ENCODE measurements around the gene TRIP13.

The TRIP13 gene

DNA sequence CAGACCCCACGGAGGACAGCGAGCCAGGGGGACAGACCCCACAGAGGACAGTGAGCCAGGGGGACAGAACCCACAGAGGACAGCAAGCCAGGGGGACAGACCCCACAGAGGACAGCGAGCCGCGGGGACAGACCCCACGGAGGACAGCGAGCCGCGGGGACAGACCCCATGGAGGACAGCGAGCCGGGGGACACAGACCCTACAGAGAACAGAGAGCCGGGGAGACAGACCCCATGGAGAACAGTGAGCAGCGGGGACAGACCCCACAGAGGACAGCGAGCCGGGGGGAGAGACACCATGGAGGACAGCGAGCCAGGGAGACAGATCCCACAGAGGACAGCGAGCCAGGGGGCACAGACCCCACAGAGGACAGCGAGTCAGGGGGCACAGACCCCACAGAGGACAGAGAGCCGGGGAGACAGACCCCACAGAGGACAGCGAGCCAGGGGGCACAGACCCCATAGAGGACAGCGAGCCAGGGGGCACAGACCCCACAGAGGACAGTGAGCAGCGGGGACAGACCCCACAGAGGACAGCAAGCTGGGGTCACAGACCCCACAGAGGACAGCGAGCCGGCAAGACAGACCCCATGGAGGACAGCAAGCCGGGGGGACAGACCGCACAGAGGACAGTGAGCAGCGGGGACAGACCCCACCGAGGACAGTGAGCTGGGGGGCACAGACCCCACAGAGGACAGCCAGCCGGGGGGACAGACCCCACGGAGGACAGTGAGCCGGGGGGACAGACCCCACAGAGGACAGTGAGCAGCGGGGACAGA lies 37.5 kb upstream of the TRIP13 start:
- no peak for DNase-seq

DNA sequence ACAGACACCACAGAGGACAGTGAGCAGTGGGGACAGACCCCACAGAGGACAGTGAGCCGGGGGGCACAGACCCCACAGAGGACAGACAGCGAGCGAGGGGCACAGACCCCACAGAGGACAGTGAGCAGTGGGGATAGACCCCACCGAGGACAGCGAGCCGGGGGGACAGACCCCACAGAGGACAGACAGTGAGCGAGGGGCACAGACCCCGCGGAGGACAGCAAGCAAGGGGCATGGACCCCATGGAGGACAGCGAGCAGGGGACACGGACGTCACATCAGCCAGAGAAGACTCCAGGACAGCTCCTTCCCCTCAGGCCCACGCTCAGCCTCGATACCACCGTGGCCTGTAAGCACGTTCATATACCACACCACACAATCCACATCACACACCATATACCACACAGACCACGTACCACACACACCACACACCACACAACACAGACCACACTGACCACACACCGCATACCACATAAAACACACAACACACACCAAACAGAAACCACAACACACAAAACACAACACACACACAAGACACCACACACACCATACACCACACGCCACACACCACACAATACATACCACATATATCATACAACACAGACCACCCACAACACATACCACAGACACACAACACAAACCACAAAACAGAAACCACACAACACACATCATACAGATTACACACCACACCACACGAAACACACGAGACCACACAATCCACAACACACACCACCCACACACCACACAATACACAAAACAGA lies 36.7 kb upstream of the TRIP13 start:
- no peak for DNase-seq

- DNase-seq = no peak
These were observed 35.9 kb upstream of the TRIP13 start for GRCh38 chr5:856531-857425.

GRCh38 chr5:858726-859125 lies 34.0 kb upstream of the TRIP13 start:
- no peak for DNase-seq

DNA sequence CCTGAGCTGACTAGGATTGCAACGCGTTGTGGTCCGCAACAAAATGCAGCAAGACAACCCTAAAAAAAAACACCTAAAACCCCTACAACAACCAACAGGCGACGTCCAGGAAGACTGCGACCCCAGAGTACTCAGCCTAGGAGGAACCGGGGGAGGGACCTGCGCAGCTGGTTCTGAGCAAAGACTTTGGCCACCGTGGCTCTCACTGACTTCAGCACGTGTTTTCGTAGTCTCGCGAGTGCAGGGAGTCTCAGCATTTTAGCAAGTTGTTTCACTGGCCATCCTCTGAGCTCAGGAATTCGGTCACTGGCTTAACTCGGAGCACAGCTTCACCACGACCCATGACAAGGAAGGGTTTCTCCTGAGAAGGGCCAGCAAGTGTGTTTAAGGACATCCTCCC lies 33.3 kb upstream of the TRIP13 start:
- no peak for DNase-seq

DNA sequence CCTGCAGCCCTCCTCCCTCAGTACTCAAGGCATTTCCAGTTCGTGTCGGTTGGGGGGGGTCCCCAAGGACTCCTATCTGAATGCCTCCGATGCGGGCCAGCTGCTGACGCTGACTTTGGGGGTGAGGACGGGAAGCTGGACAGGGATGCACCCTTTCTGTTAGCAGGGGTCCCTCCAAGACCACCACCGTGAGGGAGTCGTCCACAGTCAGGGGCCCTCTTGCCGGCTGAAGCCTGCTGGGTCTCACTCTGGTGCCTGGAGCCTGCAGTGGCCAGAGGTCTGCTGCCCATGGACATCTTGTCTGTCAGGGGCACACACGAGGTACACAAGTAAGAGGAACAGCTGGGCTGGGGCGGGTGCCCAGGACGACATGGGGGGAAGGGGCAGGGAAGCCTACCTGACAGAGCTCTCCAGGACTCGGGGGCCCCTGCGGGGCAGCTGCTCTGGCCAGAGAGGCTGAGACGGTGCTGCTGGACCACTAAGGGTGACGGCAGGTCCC lies 32.8 kb upstream of the TRIP13 start:
- DNase-seq = no peak

GRCh38 chr5:860506-861150 lies 32.1 kb upstream of the TRIP13 start:
- no peak for DNase-seq

DNA sequence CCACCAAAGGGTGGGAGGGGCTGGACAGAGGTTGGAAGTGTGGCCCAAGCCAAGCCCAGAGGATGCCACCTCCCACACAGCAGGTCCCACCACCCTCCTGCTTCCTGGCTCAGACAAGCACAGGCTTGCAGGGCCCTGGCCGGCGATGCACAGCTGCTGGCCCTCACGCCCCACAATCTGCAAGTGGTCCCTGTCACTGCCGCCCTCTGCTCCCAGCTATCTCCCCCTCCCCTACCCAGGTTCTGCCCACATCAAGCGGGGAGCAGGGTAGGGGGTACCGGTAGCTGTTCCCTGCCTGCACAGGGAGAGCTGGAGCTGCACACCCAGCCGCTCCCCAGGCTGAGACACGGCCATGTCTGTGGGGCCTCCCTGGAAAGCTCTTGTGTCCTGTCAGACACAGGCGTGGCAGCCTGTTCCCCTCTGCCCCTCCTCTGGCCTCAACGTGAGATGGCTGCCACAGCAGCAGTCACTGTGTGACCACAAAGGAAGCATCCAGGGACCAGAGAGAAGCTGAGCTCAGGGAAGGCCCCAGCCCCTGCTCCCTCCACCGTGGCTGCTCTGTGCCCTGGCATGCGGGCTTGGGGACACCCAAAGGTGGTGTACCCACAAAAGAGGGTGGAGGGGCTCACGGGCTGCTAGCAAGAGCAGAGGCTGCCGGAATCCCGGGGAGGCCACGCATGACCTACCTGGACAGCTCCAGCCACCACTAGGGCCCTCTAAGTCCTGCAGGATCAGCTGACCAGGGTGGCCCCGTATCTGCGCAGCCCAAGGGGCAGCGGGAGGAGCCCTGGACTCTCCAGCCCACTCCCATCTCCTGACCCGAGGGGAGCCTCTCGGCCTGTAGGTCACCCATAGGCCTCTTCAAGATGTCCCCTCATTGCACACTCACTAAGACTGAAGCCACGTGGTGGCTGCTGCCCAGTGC lies 31.0 kb upstream of the TRIP13 start:
- DNase-seq = peak; percentile 54

GRCh38 chr5:862367-863243 lies 30.1 kb upstream of the TRIP13 start:
- DNase-seq = no peak

DNA sequence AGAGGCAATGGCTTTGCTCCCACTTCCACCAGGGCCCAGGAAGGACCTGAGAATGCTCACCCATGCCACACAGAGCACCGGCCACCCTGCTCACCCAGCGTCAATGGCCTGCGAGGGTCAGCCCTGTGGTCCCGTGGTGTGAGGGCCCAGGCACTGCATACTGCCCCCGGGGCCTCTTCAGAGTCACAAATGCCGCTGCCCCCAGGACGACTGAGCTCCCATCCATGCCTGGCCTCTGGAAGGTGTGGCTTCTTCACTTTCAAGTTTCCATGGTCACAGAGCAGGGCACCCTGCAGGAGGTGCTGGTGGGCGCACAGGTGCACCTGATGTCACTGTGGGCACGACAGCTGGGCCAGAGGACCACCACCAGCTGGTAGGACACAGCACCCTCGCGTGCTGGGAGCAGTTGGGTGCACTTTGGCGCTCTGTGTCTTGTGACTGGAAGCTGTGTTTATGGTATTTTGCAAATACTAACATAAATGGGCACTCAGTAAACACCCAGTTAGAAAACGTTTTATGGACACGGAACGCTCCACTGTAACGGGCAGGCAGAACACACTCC lies 29.4 kb upstream of the TRIP13 start:
- no peak for DNase-seq

GRCh38 chr5:864492-865167 lies 28.1 kb upstream of the TRIP13 start:
- no peak for DNase-seq

DNA sequence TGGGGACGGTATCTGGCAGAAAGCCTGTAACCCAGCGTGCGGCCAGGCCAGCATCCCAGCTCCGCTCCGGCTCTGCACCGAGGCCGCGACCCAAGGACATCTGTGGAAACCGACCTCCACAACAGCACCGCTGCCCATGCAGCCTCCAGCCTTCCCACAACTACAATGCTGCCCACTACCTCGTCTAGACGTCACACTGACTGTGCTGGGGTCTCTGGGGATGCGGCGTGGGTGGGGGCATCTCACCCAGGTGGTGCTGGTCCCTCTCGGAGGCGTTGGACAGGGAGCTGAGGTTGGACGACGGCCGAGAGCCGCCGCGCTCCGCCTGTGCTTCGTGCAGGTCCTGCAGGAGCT lies 27.5 kb upstream of the TRIP13 start:
- no peak for DNase-seq

DNA sequence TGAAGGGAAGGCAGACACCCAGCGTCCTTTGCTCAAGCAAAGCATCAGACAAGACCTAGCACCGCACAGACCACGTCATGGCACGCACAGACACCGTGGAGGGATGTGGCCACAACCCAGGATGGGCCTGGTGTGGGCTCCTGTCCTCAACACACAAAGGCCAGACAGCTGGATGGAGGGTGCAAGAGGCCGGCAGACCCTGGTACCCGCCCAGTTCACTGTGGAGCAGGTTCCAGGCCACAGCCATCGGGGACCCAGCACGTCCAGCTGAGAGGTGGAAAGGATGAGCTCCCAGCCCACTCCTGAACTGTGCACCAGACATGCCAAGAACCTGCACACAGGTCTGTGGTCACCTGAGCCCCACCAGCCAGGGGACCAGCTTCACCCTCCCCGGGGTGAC lies 26.9 kb upstream of the TRIP13 start:
- DNase-seq = no peak

DNA sequence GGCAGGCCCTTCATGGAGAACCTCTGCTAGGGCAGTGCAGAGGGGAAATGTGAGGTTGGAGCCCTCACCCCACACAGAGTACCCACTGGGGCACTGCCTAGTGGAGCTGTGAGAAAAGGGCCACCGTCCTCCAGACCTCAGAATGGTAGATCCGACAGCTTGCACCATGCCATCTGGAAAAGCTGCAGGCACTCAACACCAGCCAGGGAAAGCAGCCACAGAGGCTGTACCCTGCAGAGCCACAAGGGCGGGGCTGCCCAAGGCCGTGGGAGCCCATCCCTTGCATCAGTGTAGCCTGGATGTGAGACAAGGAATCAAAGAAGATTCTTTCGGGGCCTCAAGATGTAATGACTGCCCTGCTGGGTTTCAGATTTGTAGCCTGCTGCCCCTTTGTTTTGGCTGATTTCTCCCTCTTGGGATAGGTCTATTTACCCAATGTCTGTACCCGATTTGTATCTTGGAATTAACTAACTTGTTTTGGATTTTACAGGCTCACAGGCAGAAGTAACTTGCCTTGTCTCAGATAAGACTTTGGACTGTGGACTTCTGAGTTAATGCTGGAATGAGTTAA lies 25.3 kb upstream of the TRIP13 start:
- DNase-seq = no peak

GRCh38 chr5:868428-869135 lies 24.1 kb upstream of the TRIP13 start:
- no peak for DNase-seq

DNA sequence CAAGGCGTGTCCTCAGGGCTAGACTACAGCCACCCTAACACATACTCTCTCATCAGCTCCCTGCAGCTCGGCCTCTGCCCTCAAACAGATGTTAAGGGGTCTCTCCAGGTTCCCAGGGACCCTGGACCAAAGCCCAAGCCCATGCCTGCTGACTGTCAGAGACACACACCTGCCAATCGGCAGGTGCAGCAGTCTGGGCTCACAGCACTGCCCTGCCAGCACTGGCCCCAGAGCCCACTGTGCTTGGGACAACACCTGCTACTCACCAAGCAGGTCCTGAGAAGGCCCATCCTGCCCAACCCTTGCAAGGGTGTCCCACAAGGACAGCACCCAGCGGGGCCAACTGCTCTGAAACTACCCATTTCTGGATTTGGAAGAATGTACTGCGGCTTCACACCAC lies 21.7 kb upstream of the TRIP13 start:
- DNase-seq = no peak

- DNase-seq = no peak
These were observed 20.9 kb upstream of the TRIP13 start for GRCh38 chr5:871596-872298.

GRCh38 chr5:872301-872700 lies 20.4 kb upstream of the TRIP13 start:
- no peak for DNase-seq

Data from activated CD8-positive, alpha-beta memory T cell treated with anti-CD3 and anti-CD28 coated beads, Interleukin-2, amount 50 U/mL, for 48 hours (primary cell).